Muscle of leg (tissue), 9 donors: ENCODE results near the gene NACA2. TPM values are rescaled to one million over a fixed set of nuclear protein-coding genes. Genes with fewer than 3 reads are reported as not detected.

ENCODE experiments used
- polyA plus RNA-seq, 8 donors: library from polyadenylated mRNA; unstranded; fragments of 120-200 nt; gene quantifications; one replicate each; pipeline versions ENCODE4 v1.2.1 to v1.2.3, GENCODE V29; 2013; ENCODE audit warnings: inconsistent platforms in 1 of 8, low replicate concordance in 1 of 8; ENCODE audit not compliant: insufficient read length in 8 of 8, insufficient read depth in 1 of 8
- total RNA-seq: library from RNA; stranded (reverse); fragments of 120-200 nt; gene quantifications from one replicate; pipeline ENCODE4 v1.2.4, GENCODE V29; 2013

Gene NACA2
- total and polyA plus RNA-seq, 9 donors: 0.22 to 3.1 (median 1.8) TPM

Other genes starting within 250 kb of the NACA2 start
- 9.2 TPM for gene TBX2, start 191.4 kb downstream of the NACA2 start, total RNA-seq
- gene TBX2, start 191.4 kb downstream of the NACA2 start, polyA plus RNA-seq: 10 to 100 TPM in 5 of 8 donors, 1 to 10 TPM in 3; 8.9 to 20.4 (median 11.6) TPM
- 20.0 TPM for gene TBX4, start 138.8 kb downstream of the NACA2 start, total RNA-seq
- 10 to 100 TPM; 18.7 to 43.6 (median 27.5) TPM for gene TBX4, start 138.8 kb downstream of the NACA2 start, polyA plus RNA-seq